ENCODE data around the gene MUC5B.

Gene MUC5B

GRCh38 chr11:1278766-1279673 lies 56.2 kb downstream of the MUC5B start:
- no peaks in the 10 kb centered on the region for H3K27me3 ChIP-seq (ENCODE audit: control insufficient read depth, insufficient read depth, low read length)
- H3K36me3 ChIP-seq (ENCODE audit: control insufficient read depth, insufficient read depth, low read length): no peaks in the 10 kb centered on the region
- H3K27ac ChIP-seq: no peak overlapping the region
- no peak overlapping the region for H2AFZ ChIP-seq
- no peaks in the 10 kb centered on the region for H3K9me3 ChIP-seq (ENCODE audit: control insufficient read depth, low read length)
- H3K4me1 ChIP-seq: no peaks in the 10 kb centered on the region
- H3K9ac ChIP-seq: no peak overlapping the region
- H3K79me2 ChIP-seq: no peaks in the 10 kb centered on the region
- H3K4me3 ChIP-seq (ENCODE audit: low read depth, low read length): no peak overlapping the region
- no peak overlapping the region for H3K4me2 ChIP-seq (ENCODE audit: low read length)
- no peak for TF ChIP-seq CTCF (IDR thresholded peaks at IDR 0.05)

- Histone ChIP-seq H3K4me1 (no peaks in the 10 kb centered on the region), H3K27ac (no peak overlapping the region), H2AFZ (no peak overlapping the region), H3K27me3 (ENCODE audit: control insufficient read depth, insufficient read depth, low read length) (no peaks in the 10 kb centered on the region), H3K4me3 (ENCODE audit: low read depth, low read length) (no peak overlapping the region), H3K36me3 (ENCODE audit: control insufficient read depth, insufficient read depth, low read length) (no peaks in the 10 kb centered on the region), H3K79me2 (no peaks in the 10 kb centered on the region), H3K9me3 (ENCODE audit: control insufficient read depth, low read length) (no peaks in the 10 kb centered on the region), H3K9ac (no peak overlapping the region), H3K4me2 (ENCODE audit: low read length) (no peak overlapping the region)
- TF ChIP-seq CTCF (IDR thresholded peaks at IDR 0.05): no peak
Measured at GRCh38 chr11:1279674-1280055, 56.8 kb downstream of the MUC5B start.

- no peaks in the 10 kb centered on the region for H3K4me1 ChIP-seq
- H3K9ac ChIP-seq: no peak overlapping the region
- no peaks in the 10 kb centered on the region for H3K27me3 ChIP-seq (ENCODE audit: control insufficient read depth, insufficient read depth, low read length)
- no peaks in the 10 kb centered on the region for H3K36me3 ChIP-seq (ENCODE audit: control insufficient read depth, insufficient read depth, low read length)
- no peaks in the 10 kb centered on the region for H3K79me2 ChIP-seq
- no peak overlapping the region for H2AFZ ChIP-seq
- H3K4me3 ChIP-seq (ENCODE audit: low read depth, low read length): no peak overlapping the region
- TF ChIP-seq CTCF (IDR thresholded peaks at IDR 0.05): no peak
- no peak overlapping the region for H3K27ac ChIP-seq
- no peaks in the 10 kb centered on the region for H3K9me3 ChIP-seq (ENCODE audit: control insufficient read depth, low read length)
- H3K4me2 ChIP-seq (ENCODE audit: low read length): no peak overlapping the region
Measured at GRCh38 chr11:1280116-1281035, 57.5 kb downstream of the MUC5B start.

- Histone ChIP-seq H3K9ac (no peak overlapping the region), H2AFZ (no peak overlapping the region), H3K36me3 (ENCODE audit: control insufficient read depth, insufficient read depth, low read length) (no peaks in the 10 kb centered on the region), H3K27ac (no peak overlapping the region), H3K4me1 (no peaks in the 10 kb centered on the region), H3K79me2 (no peaks in the 10 kb centered on the region), H3K9me3 (ENCODE audit: control insufficient read depth, low read length) (no peaks in the 10 kb centered on the region), H3K4me2 (ENCODE audit: low read length) (no peak overlapping the region), H3K27me3 (ENCODE audit: control insufficient read depth, insufficient read depth, low read length) (no peaks in the 10 kb centered on the region), H3K4me3 (ENCODE audit: low read depth, low read length) (no peak overlapping the region)
- TF ChIP-seq CTCF (IDR thresholded peaks at IDR 0.05): no peak
Measured at GRCh38 chr11:1281326-1281973, 58.6 kb downstream of the MUC5B start.
